Stimulated activated CD4-positive, alpha-beta T cell treated with anti-CD3 and anti-CD28 coated beads, Interleukin-12 subunit alpha, Interleukin-12 subunit beta, amount 100 ng/mL, for 4 hours (primary cell): ENCODE results near the gene CDYL2.
"Not testable (repeated sequence)": the region's sequence is repeated elsewhere in the genome, so short reads cannot be mapped to it uniquely, and the experiment has no call there.

ENCODE experiments used
- DNase-seq: peaks from one replicate; pipeline ENCODE4 v3.0.0-alpha.2; 2020

Gene CDYL2

GRCh38 chr16:80806927-80807340, 2.5 kb upstream of the CDYL2 start:
- DNase-seq, result peak; percentile 34

- DNase-seq, result no peak
These were observed 1.9 kb upstream of the CDYL2 start for GRCh38 chr16:80806289-80806688.

- peak; percentile 66 for DNase-seq
These were observed 307 bp downstream of the CDYL2 start for GRCh38 chr16:80804056-80804525.

GRCh38 chr16:80803339-80804055, 901 bp downstream of the CDYL2 start:
- peak; percentile 52 for DNase-seq

- no peak for DNase-seq
These were observed 1.5 kb downstream of the CDYL2 start for GRCh38 chr16:80802902-80803301.

GRCh38 chr16:80802138-80802537, 2.3 kb downstream of the CDYL2 start:
- no peak for DNase-seq

- DNase-seq, result no peak
These were observed 10.3 kb downstream of the CDYL2 start for GRCh38 chr16:80794071-80794470.

- no peak for DNase-seq
These were observed 12.4 kb downstream of the CDYL2 start for GRCh38 chr16:80792031-80792430.

GRCh38 chr16:80791411-80791810, 13.0 kb downstream of the CDYL2 start:
- DNase-seq, result no peak

GRCh38 chr16:80790751-80791150, 13.6 kb downstream of the CDYL2 start:
- DNase-seq, result no peak

GRCh38 chr16:80788027-80788426, 16.4 kb downstream of the CDYL2 start:
- no peak for DNase-seq

- not testable (repeated sequence) for DNase-seq
These were observed 17.8 kb downstream of the CDYL2 start for GRCh38 chr16:80786561-80786960.

- no peak for DNase-seq
These were observed 19.4 kb downstream of the CDYL2 start for GRCh38 chr16:80784951-80785350.

- DNase-seq, result no peak
These were observed 25.7 kb downstream of the CDYL2 start for GRCh38 chr16:80778703-80779102.

- no peak for DNase-seq
These were observed 27.5 kb downstream of the CDYL2 start for GRCh38 chr16:80776856-80777255.

GRCh38 chr16:80775450-80775849, 28.9 kb downstream of the CDYL2 start:
- no peak for DNase-seq

GRCh38 chr16:80766798-80767197, 37.6 kb downstream of the CDYL2 start:
- DNase-seq, result no peak

- no peak for DNase-seq
These were observed 44.8 kb downstream of the CDYL2 start for GRCh38 chr16:80759419-80760162.

- no peak for DNase-seq
These were observed 49.9 kb downstream of the CDYL2 start for GRCh38 chr16:80754476-80754875.

- no peak for DNase-seq
These were observed 51.9 kb downstream of the CDYL2 start for GRCh38 chr16:80752541-80752940.

GRCh38 chr16:80751167-80751566, 53.2 kb downstream of the CDYL2 start:
- DNase-seq, result no peak

GRCh38 chr16:80746231-80746630, 58.2 kb downstream of the CDYL2 start:
- DNase-seq, result no peak

- DNase-seq, result no peak
These were observed 59.5 kb downstream of the CDYL2 start for GRCh38 chr16:80744856-80745255.

- no peak for DNase-seq
These were observed 60.6 kb downstream of the CDYL2 start for GRCh38 chr16:80743772-80744171.
